HG02763 (cell line): Measurements from ENCODE around the gene GRK5.
"Not testable (repeated sequence)": the region's sequence is repeated elsewhere in the genome, so short reads cannot be mapped to it uniquely, and the experiment has no call there.

ENCODE experiments used
- ATAC-seq: cut with Tn5 transposase; IDR thresholded peaks from one replicate; pipeline ENCODE4 v1.9.1; 2021; ENCODE audit warnings: mild to moderate bottlenecking, moderate library complexity; ENCODE audit not compliant: unreplicated experiment

Gene GRK5

DNA sequence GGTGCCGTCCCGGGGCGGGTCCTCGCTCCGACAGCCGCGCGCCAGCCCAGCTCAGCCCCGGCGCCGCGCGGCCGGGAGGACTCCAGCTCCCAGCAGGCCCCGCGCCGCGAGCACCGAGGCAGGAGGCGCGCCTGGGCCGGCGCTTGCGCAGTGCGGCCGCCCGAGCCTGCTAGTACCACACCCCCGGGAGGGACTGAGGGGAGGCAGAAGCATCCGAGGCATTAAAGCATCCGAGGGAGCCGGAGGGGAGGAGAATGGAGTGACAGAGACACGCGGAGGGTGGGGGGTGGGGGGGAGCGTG, at the start of gene GRK5:
GRK5 (plus strand) TSS at position 206 of the 301 bp plus-strand sequence. CDS start 347 bp downstream, outside the sequence.
- ATAC-seq = peak; percentile 77

DNA sequence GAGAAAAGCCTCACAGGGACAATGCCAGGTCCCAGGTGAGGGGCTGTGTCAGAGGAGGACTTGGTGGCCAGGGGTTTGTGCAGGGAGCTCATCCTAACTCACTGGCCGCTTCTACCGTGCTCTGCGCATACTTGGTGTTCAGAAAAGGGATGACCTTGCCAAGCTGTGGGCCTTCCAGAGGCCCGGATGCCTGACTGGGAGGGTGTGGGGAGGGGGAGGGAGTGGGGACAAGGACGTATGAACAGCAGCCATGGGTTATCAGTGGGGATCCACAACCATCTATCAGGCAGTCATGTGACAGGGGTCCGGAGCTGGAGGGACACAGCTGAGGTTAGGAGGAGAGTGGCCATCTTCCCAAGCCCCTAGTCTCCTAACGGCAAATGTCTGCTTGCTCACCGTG, 48.0 kb upstream of the GRK5 start:
- no peak for ATAC-seq

DNA sequence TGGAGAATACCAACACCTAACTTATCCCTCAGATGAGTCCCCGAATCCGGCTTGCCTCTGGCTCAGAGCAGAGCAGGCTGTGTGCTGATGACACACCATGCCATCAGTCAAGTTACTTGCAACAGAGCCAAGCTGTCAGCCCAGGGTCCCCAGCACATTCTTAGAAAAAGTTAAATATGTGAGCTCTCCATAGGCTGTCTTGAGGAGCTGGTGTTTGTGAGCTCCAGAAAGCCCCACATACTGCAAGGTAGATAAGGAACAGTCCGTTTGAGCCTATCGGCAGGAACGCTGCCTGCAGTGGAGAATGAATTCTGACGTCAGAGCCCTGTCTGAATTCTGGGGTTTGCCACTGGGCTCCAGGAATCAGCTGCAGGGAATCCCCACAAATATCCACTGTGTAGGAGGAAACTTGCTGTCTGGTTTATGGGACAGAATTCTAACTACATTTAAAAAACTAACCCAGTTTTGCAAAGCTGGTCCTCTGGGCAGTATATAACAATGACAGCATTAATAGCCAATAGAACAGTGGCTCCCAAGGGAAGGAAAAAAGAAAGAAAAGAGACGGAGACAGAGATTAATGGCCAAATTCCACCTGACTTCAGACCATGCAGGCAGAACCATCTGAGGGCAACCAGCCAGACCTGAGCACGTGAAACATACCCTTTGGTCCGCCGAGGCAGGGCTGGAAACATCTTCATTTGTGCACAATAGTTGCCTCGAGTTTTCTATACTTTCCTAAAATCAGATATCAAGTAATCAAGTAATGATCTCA, 45.5 kb upstream of the GRK5 start:
- no peak for ATAC-seq

- ATAC-seq = no peak
Measured at GRCh38 chr10:119162452-119163092, 44.8 kb upstream of the GRK5 start.

DNA sequence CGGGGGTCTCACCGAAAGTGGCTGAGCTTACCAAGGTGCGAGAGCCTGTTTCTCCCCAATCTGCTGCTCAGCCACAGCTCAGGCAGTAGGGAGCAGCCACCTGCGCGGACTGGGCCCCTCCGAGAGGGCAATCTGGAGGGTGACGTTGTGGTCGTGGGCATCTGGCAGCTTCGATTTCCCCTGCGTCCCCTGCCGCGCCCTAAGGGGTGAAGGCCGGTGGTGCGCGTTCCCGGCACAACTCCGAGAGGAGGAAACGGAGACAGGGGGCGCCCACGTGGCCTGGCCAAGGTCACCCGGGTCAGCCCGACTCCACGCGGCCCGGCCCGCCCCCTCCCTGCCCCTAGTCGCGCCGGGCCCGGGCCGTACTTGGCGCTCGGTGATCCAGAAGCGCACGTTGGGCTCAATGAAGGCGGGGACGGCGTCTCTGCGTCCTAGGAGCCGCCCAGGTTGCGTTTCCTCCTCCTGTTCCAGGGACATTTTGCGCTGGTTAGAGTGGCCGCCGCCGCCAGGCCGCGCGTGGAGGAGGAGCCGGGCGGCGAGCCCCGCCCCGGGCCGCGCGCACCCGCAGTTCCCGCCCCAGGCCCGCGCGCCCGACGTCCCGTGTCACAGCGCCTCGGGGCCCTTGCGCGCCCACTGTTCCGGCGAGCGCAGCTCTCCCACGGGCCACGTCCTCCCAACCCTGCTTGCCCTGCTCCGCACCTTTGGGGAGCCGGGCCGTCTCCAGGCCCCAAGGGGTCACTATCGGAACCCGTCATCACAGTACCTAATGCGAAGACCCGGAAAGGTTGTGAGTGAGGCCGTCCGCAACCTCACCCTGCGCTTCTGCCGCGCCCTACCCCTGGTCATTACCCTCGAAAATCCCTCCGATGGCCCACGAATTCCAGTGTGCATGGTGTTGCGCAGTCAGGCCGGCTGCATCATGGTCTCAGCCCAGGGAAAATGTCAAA, 41.9 kb upstream of the GRK5 start, which contains the start of gene SFXN4:
SFXN4 (minus strand) TSS at position 544 of the 947 bp plus-strand sequence; CDS start at position 477, 67 bp downstream.
- peak; percentile 86 for ATAC-seq

GRCh38 chr10:119166118-119166500, 41.3 kb upstream of the GRK5 start:
- no peak for ATAC-seq

GRCh38 chr10:119166564-119166963, 40.8 kb upstream of the GRK5 start:
- no peak for ATAC-seq

DNA sequence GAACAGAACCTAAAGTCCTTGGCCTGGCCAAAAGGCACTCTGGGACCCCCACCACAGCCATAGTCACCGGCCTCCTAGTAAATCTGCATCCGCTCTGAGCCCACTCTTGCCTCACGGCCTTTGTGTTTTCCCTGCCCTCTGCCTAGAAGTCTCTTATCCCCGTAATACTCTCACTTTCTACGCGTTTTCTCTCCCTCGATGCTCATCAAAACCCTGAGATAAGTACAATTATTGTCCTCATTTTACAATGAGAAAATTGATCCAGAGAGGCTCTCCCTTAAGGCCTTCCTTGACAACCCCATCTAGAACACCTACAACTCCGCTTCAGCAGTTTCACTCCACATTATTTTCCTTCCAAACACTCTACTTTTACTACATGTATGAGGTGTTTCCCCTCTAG, 40.3 kb upstream of the GRK5 start:
- no peak for ATAC-seq

- no peak for ATAC-seq
Measured at GRCh38 chr10:119174109-119174508, 33.3 kb upstream of the GRK5 start.

DNA sequence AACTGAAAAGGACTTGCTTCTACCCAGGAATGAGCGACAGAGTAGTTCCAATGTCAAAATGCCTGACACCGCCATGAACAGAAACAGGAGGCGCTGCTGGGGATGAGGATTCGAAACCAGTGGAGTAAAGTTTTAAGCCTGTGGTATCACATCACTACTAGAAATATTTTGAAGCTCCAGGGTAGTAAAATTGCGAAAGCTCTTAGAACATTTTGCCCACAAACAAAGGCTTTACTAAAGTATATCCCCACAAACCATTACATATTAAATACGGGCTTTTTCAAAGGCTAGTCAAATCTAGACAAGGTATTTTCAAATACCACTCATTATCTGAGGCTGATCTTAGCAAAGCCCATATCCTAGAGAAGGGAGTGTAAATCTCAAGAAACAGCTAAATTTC, 31.2 kb upstream of the GRK5 start:
- no peak for ATAC-seq

- no peak for ATAC-seq
Measured at GRCh38 chr10:119177708-119178371, 29.5 kb upstream of the GRK5 start.

DNA sequence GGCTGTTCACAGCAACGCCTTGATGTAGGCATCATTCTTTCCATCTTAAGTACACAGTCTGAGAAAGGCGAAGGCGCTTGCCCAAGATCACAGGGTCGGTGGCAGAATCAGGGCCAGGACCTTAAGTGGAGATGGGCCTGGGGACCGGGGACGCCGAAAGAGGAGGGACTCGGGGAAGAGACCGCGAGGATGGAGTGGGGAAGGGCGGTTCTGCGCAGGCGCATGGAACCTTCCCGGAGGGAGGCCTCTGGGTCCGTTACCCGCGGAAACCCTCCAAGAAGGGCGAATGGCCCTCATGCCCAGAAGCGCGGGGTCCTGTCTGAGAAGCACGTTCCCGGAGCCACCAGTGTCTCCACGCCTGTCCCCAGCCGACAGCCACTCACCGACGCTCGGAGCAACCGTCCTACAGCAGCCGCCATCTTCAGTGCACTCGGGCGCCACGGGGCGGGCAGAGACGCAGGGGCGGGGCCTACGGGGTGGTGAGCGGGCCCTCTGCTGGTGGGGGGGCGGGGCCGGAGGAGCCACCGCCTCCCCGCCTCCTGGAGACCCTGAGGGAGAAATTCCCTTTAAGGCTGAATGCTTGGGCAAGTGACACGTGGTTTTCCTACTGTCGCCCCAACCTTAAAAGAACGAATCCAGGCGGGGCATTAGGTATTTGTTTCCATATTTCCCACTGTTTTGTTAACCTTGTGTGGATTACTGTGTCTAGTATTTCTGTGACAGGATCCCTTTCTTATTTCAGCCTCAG, 28.8 kb upstream of the GRK5 start, which contains the start of gene PRDX3:
PRDX3 (minus strand) TSS at position 441 of the 748 bp plus-strand sequence; CDS start at position 419, 22 bp downstream.
- ATAC-seq = peak; percentile 95

DNA sequence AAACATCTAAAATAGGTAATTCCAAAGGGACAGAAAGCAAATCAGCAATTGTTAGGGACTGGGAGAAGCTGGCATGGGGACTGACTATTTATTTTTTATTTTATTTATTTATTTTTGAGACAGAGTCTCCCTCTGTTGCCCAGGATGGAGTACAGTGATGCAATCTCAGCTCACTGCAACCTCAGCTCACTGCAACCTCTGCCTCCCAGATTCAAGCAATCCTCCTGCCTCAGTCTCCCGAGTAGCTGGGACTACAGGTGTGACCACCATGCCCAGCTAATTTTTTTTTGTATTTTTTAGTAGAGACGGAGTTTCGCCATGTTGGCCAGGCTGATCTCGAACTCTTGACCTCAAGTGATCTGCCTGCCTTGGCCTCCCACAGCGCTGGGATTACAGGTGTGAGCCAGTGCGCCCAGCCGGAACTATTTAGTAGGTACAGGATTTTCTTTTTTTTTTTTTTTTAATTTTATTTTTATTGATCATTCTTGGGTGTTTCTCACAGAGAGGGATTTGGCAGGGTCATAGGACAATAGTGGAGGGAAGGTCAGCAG, 26.4 kb upstream of the GRK5 start:
- ATAC-seq = not testable (repeated sequence)

DNA sequence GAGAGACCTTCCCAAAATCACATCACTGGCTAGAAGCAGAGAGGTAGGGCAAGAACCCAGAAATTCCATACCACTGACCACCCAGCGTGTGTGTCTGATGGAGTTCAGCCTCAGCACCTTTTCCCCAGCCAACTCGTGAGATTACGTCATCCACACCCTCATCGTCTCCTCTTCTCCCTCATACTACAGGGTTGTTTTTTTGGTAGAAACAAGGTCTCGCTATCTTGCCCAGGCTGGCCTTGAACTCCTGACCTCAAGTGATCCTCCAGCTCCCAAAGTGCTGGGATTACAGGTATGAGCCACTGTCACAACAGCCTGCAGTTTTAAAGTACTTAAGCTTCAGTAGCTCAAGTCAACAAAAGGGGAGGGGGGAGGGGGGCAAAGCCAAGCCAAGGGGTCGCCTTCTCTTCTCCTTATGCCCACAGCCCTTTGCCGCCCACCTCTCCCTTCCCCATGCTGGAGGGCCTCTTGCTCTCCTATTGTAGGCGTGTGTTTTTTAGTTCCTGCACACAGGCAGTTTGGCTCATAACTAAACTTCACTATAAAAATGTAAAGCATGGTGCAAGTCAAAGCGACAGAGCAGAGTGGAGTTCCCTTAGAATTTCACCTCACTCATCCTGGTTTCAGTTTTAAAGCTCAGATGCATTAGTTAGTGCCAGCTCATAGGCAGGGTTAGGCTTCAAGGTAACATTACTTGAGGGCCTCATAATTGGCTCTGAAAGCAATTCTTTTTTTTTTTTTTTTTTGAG, 23.5 kb upstream of the GRK5 start:
- no peak for ATAC-seq

GRCh38 chr10:119189811-119190282, 17.5 kb upstream of the GRK5 start:
- no peak for ATAC-seq

GRCh38 chr10:119190353-119190752, 17.0 kb upstream of the GRK5 start:
- no peak for ATAC-seq

- no peak for ATAC-seq
Measured at GRCh38 chr10:119190954-119191785, 16.2 kb upstream of the GRK5 start.

DNA sequence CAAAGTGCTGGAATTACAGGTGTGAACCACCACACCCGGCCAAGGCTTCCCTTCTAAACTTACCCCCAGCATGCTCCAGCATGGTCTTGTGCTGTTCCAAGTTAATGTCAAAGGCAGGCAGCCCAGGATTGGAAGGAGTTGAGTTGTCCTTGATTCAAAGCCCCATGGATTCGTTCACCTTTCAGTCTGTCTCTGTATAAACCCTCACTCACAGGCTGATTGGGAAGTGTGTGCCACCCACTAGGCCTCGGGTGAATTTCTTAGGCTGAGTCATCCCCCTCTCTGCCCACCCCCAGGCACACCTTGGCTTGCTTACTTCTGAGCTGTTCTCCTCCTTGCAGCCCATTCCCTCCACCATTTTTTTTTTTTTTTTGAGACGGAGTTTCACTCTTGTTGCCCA, 15.5 kb upstream of the GRK5 start:
- no peak for ATAC-seq
